Ishikawa (cell line): Measurements from ENCODE around the gene NXN.

Experiments
- CEBPB ChIP-seq: IDR thresholded peaks from 2 replicates; pipeline ENCODE4 v1.6.1; 2012
- CREB1 ChIP-seq: IDR thresholded peaks from 2 replicates; pipeline ENCODE4 v1.6.1; 2012; ENCODE audit warnings: low read depth
- EGR1 ChIP-seq: IDR thresholded peaks from 2 replicates; pipeline ENCODE4 v1.6.1; 2012
- EP300 ChIP-seq: IDR thresholded peaks from 2 replicates; pipeline ENCODE4 v1.6.1; 2012; ENCODE audit warnings: borderline replicate concordance
- FOXM1 ChIP-seq: IDR thresholded peaks from 2 replicates; pipeline ENCODE4 v1.6.1; 2012; ENCODE audit warnings: low read depth, borderline replicate concordance
- NFIC ChIP-seq: IDR thresholded peaks from 2 replicates; pipeline ENCODE4 v1.6.1; 2012
- RAD21 ChIP-seq: IDR thresholded peaks from 2 replicates; pipeline ENCODE4 v1.6.1; 2012; ENCODE audit warnings: low read depth
- TAF1 ChIP-seq: IDR thresholded peaks from 2 replicates; pipeline ENCODE4 v1.6.1; 2012; ENCODE audit warnings: low read depth, mild to moderate bottlenecking
- TCF12 ChIP-seq: IDR thresholded peaks from 2 replicates; pipeline ENCODE4 v1.6.1; 2012; ENCODE audit warnings: low read depth
- TEAD4 ChIP-seq: IDR thresholded peaks from 2 replicates; pipeline ENCODE4 v1.6.1; 2012
- YY1 ChIP-seq: IDR thresholded peaks from 2 replicates; pipeline ENCODE4 v1.6.1; 2012; ENCODE audit warnings: low read depth
- ZBTB7A ChIP-seq: IDR thresholded peaks from 2 replicates; pipeline ENCODE4 v1.6.1; 2012; ENCODE audit warnings: low read depth
- TF ChIP-seq, protein P1 (sequence below): IDR thresholded peaks from 2 replicates; pipeline ENCODE4 v1.6.1; 2012; ENCODE audit warnings: low read depth, mild to moderate bottlenecking
- TF ChIP-seq, protein P2 (sequence below): IDR thresholded peaks from 2 replicates; pipeline ENCODE4 v1.6.1; 2012
- TF ChIP-seq, protein P3 (sequence below): IDR thresholded peaks from 2 replicates; pipeline ENCODE4 v1.6.1; 2012

The NXN gene

GRCh38 chr17:1006054-1006453, 26.5 kb upstream of the NXN start:
- TF ChIP-seq, protein P1, sequence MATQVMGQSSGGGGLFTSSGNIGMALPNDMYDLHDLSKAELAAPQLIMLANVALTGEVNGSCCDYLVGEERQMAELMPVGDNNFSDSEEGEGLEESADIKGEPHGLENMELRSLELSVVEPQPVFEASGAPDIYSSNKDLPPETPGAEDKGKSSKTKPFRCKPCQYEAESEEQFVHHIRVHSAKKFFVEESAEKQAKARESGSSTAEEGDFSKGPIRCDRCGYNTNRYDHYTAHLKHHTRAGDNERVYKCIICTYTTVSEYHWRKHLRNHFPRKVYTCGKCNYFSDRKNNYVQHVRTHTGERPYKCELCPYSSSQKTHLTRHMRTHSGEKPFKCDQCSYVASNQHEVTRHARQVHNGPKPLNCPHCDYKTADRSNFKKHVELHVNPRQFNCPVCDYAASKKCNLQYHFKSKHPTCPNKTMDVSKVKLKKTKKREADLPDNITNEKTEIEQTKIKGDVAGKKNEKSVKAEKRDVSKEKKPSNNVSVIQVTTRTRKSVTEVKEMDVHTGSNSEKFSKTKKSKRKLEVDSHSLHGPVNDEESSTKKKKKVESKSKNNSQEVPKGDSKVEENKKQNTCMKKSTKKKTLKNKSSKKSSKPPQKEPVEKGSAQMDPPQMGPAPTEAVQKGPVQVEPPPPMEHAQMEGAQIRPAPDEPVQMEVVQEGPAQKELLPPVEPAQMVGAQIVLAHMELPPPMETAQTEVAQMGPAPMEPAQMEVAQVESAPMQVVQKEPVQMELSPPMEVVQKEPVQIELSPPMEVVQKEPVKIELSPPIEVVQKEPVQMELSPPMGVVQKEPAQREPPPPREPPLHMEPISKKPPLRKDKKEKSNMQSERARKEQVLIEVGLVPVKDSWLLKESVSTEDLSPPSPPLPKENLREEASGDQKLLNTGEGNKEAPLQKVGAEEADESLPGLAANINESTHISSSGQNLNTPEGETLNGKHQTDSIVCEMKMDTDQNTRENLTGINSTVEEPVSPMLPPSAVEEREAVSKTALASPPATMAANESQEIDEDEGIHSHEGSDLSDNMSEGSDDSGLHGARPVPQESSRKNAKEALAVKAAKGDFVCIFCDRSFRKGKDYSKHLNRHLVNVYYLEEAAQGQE: no peak
- TF ChIP-seq TAF1: no peak
- TF ChIP-seq, protein P2, sequence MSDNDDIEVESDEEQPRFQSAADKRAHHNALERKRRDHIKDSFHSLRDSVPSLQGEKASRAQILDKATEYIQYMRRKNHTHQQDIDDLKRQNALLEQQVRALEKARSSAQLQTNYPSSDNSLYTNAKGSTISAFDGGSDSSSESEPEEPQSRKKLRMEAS: no peak
- no peak for TF ChIP-seq YY1
- no peak for TF ChIP-seq CEBPB
- TF ChIP-seq, protein P3, sequence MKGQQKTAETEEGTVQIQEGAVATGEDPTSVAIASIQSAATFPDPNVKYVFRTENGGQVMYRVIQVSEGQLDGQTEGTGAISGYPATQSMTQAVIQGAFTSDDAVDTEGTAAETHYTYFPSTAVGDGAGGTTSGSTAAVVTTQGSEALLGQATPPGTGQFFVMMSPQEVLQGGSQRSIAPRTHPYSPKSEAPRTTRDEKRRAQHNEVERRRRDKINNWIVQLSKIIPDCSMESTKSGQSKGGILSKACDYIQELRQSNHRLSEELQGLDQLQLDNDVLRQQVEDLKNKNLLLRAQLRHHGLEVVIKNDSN: no peak
- no peak for TF ChIP-seq ZBTB7A
- TF ChIP-seq EGR1: no peak
- no peak for TF ChIP-seq TEAD4

- TF ChIP-seq FOXM1 (no peak), NFIC (peak; percentile 59; the same call in 1 of the 2 replicates)
Measured at GRCh38 chr17:1005361-1005946, 25.9 kb upstream of the NXN start.

DNA sequence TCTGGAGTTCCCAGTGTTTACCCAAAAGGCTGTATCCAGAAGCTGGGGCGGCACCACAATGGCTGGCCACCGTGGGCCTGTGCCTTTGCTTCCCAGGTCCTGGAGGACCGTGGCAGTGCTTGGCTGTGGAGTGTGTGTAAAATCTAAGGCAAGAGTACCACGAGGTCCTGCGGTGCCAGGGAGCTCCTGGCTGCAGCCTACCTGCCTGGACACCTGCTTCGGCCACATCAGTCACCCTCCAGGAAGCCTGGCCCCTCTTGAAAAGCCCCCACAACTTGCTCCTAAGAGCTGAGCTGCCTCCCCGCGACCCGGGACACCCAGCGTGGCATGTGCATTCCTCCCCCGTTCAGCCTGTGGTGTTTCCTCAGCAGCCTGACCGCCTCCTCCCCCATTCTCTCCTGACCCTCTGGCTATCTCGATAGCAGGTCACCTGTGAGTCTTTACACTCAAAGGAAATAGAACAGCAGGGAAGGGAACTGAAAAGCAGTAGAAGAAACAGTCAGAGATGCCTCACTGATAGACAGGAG, 25.3 kb upstream of the NXN start:
- no peak for TF ChIP-seq RAD21
- no peak for TF ChIP-seq CREB1
- no peak for TF ChIP-seq TAF1

GRCh38 chr17:1003972-1004768, 24.6 kb upstream of the NXN start:
- no peak for TF ChIP-seq TEAD4
- TF ChIP-seq EGR1: no peak
- no peak for TF ChIP-seq CREB1
- TF ChIP-seq NFIC: no peak
- TF ChIP-seq RAD21: no peak
- TF ChIP-seq TAF1: no peak
- no peak for TF ChIP-seq ZBTB7A
- no peak for TF ChIP-seq FOXM1
- TF ChIP-seq EP300: no peak

GRCh38 chr17:1003633-1003971, 24.0 kb upstream of the NXN start:
- TF ChIP-seq TEAD4 (no peak), RAD21 (no peak), FOXM1 (no peak)
- TF ChIP-seq, protein P3: no peak

DNA sequence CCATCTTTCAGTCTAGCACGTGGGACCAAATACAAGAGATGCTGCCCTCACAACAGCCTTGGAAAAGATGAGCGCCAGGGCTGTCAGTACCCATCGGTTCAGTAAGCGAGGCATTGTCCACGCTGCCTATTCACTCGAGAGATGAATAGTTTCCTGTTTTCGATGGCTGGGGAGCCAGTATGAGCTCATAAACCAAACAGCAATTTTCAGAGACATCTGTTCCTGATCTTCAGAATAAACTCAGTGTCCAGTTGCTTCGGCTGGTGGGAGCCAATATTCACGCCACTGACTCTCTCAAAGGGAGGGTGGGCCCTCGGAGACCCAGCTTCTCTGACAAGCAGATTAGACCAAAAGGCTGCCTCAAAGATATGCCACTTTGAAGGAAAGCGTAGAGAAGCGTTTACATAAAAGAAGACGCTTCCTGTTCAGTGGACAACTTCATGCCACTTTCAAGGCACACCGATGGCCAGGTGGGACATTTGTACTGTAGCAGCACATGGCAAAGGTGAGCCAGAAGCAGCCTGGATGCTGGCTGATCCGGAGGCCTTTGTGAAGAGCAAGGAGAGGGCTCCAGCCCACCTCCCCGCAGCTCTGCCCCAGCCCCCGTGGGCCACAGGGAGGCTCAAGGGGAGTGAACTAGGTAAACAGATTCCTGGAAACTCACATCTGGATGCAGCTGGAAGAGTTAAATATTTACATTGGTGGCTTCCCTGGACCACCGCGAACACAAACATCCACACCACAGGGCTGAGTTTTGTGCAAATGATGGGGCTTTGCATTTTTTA, 23.4 kb upstream of the NXN start:
- TF ChIP-seq TAF1 (no peak), CREB1 (no peak), TEAD4 (no peak), TCF12 (no peak), EP300 (no peak), NFIC (no peak), EGR1 (no peak), ZBTB7A (no peak), RAD21 (no peak), CEBPB (no peak), YY1 (no peak), FOXM1 (no peak)
- TF ChIP-seq, protein P1: no peak
- TF ChIP-seq, protein P2: no peak
- TF ChIP-seq, protein P3: no peak
